GM18519 (cell line): ENCODE data around the gene POLL.
"Not testable (repeated sequence)": the region's sequence is repeated elsewhere in the genome, so short reads cannot be mapped to it uniquely, and the experiment has no call there.

Experiments used
- ATAC-seq: cut with Tn5 transposase; IDR thresholded peaks from one replicate; pipeline ENCODE4 v1.9.1; 2021; ENCODE audit warnings: mild to moderate bottlenecking, moderate library complexity; ENCODE audit not compliant: unreplicated experiment, low FRiP score

POLL gene

DNA sequence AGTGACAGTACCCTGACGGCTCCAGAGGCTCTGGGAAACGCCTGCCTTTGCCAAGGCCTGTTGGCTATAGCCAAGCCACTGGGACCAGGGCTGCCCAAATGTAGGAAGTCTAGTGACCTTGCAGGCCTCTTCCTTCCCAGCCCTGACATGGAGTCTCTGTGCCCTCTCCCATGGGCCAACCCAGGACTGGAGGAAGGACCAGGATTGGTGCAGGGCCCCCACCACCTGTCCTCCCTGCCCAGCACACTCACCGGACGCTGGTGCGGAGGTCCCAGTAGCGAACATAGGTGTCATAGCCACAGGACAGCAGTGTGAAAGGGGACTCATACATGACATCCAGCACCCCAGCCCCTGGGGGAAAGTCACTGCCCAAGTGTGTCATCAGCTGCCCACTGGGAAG, 24.0 kb upstream of the POLL start:
- no peak for ATAC-seq

DNA sequence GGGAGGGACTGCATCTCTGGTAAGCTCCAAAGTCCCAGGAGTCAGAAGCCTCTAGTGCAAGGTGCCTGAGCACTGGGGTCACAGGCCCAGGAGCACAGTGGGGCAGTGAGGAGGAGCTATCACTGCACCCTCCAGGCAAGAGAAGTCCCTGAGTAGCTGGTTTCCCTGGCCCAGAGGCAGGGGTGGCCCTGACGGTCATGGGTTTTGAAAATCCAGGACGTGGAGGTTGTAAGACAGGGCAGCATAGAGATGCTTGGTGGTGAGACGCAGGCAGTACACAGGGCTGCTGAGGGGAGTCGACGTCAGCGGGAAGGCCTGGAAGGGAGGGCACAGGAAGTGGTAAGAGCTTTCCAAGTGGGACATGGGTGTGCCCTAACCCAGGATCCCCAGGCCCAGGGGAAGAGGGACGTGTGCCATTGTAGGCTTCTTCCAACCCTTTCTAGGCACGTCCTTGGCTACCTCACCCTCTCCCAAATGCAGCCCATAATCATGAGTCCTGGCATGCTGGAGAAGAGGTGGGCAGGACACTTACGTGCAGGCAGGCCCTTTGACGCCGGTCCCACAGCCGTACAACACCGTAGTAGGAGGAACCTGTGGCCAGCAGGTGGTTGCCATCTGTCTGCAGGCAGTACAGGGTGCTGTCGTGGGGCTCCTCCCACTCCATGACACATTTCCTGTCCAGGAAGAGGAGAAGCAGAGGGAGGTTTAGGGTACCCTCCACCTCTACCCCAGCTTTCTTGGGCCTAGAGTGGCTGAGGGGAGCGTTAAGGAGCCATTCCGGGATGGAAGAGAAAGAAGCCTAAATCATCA, 23.2 kb upstream of the POLL start:
- ATAC-seq = no peak

DNA sequence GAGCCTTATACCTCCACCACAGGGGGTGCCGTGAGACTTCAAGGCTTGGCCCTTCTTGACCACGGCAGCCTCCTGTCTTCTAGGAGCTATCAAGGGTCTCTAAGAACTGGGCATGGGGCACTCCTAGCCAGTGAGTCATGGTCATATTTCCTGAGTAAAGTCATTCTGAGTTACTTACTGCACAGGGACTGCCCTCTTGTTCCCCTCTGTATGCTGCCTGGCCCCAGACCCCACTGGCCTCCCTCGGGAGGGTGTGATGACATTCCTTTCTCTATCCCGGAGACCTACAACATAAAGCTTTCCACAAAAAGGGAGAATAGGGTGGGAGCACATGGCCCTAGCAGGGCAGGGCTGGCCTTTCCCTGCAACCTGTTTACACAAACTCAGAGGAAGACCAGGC, 21.4 kb upstream of the POLL start:
- ATAC-seq = no peak

DNA sequence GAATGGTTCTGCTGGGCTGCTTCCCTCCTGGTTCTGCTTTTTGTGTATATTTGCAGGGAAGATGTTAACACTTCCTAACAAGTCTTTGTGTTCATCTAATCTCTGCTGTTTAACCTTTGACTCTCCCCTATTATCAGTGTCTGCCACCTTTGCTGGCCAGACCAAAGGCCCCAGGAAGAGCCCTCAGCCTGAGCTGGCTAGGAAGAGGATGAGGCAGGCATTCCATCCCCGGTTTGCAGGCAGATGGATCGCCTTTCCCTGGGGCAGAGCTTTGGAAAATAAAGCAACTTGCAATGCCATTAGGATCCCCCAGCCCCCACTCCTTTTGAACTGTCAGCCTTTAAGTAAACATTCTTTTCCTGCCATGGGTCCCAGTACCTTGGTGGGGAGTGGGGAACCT, 19.1 kb upstream of the POLL start:
- no peak for ATAC-seq

DNA sequence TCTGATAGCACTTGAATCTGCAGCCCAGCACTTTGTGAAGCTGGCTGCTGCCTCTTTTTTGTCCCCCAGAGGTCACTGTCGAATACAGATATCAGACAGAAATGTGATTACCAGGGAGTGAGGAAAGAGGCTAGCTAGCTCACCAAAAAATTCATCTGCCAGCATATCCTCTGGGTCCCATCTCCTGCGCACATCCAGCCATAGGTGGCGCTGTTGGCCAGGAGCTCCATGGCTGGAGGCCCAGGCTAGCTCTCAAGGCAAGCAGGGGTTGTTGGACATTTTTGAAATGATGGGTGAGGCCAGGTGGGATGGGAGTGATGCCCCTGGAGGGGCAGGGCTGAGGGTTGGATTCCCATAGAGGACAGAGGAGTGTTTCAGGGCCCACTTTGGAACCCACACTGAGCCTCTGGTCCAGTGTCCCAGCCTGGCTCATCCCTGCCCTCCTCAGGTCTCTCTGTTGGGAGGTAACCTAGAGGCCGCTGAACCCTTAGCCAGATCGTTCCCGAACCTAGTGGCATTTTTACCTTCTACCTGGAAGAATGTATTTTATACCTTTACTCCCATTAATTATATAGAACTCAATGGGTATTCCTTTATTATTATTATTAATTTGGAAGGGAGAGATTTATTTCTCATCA, 14.8 kb upstream of the POLL start:
- ATAC-seq = peak; percentile 59

DNA sequence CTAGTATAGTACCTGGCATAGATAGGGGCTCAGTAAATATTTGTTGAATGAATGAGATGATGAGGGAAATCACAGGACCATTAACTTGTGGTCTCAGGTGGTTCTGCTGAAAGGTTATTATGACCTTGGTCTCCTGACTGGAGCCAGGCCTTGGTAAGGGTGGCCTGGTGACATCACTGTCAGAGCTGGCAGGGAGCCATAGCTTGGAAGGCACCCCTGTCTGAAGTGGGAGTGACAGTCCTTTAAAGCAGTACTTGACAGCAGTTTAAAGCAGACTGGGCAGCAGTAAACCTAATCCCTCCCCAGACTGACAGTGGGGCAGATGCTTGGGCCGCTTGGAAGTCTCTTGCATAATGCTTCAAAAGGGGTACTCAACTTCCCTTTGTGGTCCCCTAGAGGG, 13.5 kb upstream of the POLL start:
- ATAC-seq = no peak

DNA sequence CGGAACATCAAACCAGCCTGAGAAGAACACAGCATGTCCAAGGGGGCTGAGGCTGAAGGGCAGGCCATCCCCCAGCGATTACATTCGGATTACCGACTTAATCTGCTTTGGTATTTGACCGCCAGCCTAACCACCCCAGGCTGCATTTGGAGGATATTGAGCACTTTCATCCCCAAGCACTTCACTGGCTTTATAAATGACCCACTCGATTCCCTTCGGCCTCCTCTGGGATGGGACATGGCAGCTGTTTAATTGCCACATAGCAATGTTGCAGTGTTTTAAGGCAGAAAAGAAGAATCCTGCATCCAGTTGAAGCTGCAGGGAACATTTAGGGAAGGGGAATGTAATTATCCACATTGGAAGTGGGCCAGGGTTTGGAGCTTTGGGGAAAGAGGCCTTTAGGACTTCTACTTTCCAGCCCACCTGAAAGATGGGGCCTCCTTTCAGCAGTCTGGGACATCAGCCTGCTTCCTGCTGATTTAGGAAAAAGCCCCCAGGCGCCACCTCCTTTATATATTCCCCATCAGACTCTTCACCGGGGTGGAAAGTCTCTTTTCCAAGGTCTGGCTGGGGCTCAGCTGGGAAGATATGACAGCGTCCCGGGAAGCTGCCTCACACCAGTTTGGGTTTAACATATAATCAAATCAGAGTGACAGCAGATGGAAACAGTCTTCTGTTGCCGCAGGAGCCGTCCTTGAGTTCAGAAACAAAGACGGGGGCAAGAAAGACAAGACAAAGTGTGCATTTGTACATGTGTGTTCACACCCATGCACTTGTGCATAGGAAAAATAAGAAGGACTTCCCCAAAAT, 9.2 kb upstream of the POLL start:
- no peak for ATAC-seq

DNA sequence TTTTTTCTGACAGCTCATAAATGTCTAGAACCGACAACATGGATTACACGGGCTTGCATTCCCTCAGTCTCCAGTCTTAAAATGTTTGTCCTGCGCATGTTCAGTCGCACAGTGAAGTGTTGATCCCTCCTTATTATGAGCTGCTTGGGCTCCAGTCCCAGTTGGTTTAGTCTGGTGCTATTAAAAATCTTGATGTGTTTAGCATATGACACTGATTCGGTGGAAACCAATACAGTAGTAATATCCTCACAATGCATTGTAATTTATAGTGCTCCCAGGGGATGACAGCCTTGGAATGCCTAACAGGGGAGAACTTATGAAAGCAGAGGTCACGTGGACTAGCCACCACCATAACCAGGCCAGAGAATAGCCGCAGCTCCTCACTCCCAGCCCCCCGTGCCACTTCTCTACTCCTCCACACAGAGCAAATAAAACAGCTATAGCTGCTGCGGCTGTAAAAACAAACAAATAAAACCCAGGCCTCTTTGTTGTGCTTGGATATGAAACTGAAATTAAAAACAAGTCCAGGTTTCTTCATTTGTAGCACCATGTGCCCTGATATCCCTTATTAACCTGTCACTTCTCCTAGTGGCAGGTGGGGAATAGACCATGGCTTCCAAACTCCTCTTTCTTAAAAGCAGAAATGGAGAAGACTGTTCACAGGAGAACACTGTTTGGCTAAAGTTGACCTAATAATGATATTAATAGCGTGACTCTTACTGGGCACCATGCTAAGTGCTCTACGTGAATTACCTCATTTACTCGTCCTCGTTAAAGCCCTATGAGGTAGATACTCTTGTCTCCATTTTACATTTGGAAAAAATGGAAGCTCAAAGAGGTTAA, 7.8 kb upstream of the POLL start:
- ATAC-seq = no peak

DNA sequence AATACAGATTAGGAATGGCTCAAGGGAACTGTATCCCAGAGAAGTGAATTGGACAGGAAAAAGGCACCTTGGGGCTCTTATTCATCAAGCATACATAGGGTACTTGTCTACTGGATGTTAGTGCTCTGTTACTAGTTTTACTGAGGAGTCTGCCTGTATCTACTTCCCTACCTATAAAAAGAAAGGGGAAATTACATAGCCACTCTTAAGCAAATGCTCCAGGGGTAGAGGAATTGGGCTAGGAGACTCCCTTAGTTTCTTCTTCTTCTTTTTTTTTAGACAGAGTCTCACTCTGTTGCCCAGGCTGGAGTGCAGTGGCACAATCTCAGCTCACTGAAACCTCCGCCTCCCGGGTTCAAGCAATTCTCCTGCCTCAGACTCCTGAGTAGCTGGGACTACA, 5.3 kb upstream of the POLL start:
- not testable (repeated sequence) for ATAC-seq

DNA sequence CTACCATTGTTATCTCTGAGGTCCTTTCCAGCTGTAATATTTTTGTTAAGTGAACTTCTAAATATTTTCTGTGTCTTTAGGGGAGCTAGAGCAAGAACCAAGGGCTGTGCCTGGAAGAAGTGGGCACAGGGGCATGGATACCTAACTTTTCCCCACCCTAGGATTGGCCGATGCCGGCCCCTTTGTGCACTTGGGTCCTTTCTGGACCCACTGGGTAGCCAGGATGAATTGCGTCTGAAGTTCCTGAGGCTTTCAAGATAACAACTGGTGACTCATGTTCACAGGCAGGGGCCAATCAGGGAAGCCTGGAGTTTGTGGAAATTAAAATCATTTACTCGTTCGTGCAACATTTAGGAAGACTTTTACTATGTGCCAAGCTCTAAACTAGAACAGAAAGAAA, 822 bp upstream of the POLL start:
- ATAC-seq = no peak

DNA sequence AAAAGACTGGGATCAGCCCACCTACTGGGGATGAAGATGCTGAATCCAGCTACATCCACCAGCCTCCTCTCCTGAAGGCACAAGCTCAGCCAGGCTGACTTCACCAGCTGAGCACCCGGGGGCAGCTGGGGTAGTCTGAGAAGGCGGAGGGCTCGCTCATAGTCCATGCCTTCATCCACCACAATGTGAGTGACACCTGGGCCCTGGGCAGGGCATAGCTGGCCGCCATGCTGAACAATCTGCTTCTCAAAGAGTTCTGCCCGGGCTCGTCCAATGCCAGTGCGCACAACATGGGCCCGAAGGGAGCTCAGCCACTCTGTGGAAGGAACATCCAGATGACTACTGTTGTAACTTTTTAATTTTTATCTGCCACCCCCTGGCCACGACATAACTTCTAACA, 2.2 kb downstream of the POLL start:
- ATAC-seq = no peak

DNA sequence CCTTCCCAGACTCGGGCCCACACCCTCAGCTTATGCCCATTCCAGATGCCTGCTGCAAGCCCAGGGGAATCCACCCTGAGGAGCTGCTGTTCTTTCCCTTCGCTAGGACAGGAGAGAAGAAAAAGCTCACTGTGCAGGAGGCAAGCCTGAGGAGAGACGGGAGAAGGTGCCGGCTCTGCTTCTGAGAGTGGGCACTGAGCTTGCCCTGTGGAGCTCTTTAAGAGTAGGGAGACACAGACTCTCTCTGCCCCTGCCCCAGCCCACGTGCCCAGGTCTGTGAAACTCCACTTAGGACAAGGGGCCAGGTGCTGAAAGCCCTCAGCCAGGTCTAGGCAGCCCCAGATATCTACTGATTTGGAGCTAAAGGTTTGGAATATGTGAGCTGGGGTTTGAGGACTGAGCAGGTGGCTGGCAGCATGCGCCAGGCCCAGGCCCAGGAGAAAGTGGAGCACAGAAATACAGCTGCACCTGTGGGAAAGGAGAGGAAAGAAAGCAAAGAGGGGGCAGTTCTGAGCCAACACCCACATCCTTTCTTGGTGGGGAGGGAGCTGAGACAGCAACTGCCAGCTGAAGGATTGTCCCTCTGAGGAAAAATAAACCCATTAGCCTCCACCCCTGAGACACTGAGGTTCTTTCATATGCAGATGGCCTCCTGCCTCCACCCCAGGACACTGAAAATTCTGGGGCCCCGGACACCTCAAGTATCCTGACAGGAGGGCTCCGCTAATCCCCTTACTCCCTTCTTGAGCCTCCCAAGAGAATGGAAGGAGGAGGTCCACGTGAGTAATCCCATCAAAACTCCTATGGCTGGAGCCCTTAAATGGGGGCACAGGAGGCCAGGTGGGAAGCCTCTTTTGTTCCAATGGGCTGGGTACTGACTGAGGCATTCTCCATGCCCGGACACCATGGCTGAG, 7.3 kb downstream of the POLL start:
- ATAC-seq = no peak

DNA sequence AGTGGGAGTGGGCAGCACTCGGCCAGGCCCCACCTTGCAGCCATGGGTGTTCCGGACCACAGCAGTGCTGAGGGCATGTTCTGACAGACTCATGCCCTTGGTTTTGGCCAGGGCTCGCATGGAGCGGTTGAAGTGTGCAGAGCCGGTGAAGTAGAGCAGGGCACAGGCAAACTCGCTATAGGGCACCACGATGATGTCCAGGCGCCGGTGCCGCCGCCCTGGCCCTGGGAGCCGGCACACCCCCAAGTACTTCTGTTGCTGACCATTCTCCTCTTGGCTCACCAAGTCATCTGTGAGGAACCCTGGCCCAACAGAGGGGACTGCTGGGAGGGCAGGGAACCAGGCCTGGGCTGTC, 8.6 kb downstream of the POLL start:
- no peak for ATAC-seq

DNA sequence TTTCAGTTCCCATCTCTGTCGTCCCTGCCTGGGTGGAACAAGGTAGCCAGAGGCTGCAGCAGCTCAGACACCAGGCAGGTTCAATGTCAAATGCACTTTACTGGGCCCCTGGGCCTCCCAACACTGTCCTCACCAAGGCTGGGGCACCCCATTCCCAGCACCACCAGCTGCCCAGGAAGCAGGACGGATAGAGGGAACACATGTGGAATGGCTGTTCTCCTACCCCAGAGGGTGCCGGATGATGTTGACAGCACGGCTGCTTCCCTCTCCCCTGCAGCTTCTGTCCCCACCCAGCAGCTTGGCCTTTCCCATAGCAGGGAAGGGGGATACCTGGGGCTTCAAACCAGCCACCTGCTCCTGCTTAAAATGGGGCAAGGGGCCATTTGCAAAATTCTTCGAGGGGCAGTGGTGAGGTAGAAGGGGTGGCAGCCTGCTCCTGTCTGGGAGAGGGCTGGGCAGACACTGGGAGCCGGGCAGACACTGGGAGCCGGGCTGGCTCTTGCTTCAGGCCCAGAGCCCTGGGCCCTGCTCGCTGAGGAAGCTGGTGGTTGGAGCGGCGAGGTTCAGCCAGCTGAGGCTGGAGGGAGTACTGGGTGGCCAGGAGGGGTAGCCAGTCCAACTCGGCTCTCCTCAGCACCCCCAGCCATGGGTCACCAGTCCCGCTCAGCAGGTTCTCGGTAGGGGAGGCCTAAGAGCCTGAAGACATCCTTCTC, 9.1 kb downstream of the POLL start:
- no peak for ATAC-seq

DNA sequence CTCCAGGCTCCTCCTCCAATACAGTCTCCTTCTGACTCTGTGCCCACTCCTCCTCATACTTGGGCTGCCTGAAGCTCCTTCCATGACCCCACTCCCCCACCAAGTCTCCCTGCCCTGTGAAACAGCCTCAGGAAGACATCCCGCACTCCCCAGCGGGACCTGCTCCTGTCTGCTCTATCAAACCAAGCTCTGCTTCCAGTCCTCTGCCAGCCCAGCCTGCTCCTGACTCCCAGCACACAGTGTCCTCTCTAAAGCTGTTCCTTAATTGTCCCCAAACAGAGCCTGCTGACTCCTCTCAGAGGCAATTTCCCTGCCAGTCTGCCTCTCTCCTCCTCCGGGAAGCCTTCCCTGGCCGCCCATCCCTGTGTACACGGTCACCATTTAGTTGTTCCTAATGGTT, 9.9 kb downstream of the POLL start:
- no peak for ATAC-seq

DNA sequence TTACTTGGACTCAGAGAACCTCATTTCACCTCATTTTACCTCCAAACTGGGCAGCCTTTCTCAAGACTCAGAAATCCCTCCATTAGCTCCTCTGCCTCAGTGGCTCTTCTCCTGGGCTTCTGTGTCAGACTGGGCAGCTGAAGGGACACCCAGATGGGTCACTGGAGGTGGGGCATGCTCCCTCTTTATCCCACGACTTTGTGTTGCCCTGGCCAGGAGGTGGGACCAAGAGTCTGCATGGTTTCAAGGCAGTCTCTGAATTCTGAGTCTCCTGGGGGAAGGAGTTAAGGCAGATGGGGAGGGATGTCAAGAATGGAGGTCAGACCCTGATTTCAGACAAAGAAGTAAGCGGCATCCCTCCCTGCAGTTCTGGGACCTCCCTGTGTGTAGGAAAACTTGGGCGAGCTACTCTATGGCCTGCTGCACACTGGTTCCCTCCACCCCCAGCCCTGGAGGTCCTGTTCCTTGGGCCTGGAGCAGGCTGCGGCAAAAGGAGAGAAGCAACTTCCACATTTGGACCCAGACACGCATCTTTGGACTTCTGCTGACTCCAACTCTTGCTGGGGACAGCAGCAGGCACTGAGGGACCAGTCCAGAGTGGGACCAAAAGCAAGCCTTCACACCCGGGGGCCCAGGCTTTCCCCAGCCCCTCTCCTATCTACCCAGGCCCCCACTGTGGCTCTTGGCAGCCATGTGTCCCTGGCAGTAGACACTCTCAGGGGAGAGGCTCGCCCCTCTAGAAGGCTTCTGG, 10.8 kb downstream of the POLL start:
- ATAC-seq = no peak

DNA sequence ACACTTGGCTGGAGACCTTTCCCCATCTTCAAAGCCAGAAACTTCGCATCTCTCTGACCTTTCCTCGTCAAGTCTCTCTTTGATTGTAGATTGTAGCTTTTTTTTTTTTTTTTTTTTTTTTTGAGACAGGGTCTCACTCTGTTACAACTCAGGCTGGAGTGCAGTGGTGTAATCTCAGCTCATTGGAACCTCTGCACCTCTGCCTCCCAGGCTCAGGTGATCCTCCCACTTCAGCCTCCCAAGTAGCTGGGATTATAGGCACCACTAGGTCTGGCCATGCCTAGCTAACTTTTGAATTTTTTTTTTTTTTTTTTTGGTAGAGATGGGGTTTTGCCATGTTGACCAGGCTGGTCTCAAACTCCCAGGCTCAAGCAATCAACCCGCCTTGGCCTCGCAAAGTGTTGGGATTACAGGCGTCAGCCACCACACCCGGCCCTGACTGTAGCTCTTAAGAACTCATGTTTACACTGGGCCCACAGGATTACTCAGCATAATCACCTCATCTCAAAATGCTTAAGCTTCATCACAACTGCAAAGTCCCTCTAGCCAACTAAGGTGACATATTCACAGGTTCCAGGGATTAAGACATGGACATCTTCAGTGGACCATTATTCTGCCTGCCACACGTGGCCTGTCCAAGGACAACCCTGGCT, 11.7 kb downstream of the POLL start:
- no peak for ATAC-seq
